Right lobe of liver (tissue), 6 donors: ENCODE data around the gene RALGPS1. TPM values are rescaled to one million over a fixed set of nuclear protein-coding genes. Genes with fewer than 3 reads are reported as not detected.

Source experiments
- ATAC-seq, 4 donors: fragments of 200-7000 bp; cut with Tn5 transposase; one replicate each; pipeline ENCODE4 v1.9.1; 2020; ENCODE audit warnings: mild to moderate bottlenecking in 4 of 4, moderate library complexity in 4 of 4
- DNase-seq, 3 donors: peaks; one replicate each; pipeline ENCODE4 v3.0.0-alpha.2; 2020
- H3K27ac ChIP-seq, 3 donors: fragments of 200-600 bp; one replicate each; pipeline ENCODE4 v1.8.0; 2022
- H3K27me3 ChIP-seq, 2 donors: fragments of 200-600 bp; one replicate each; pipeline ENCODE4 v1.8.0; 2022
- H3K36me3 ChIP-seq, 4 donors: fragments of 200-600 bp; sonication (generic) in 1 of 4; one replicate each; pipeline versions ENCODE4 v1.5.1 to v1.8.0; 2017 to 2022; ENCODE audit warnings: control low read depth in 1 of 4
- H3K4me1 ChIP-seq, 4 donors: fragments of 200-600 bp; sonication (generic) in 1 of 4; one replicate each; pipeline versions ENCODE4 v1.5.1 to v1.8.0; 2017 to 2022; ENCODE audit warnings: control low read depth in 1 of 4
- H3K4me3 ChIP-seq, 3 donors: fragments of 200-600 bp; one replicate each; pipeline ENCODE4 v1.8.0; 2022
- H3K9me3 ChIP-seq, 4 donors: fragments of 200-600 bp; sonication (generic) in 1 of 4; one replicate each; pipeline versions ENCODE4 v1.5.1 to v1.8.0; 2017 to 2022; ENCODE audit warnings: control low read depth in 1 of 4
- CTCF ChIP-seq, 4 donors: fragments of 200-600 bp in 3 of 4; fragments of 450-650 bp in 1 of 4; IDR thresholded peaks; one replicate each; pipeline versions ENCODE4 v1.5.1 to v1.8.0; 2016 to 2022; ENCODE audit warnings: antibody characterized with exemption in 4 of 4, mild to moderate bottlenecking in 2 of 4
- POLR2A ChIP-seq: fragments of 450-650 bp; IDR thresholded peaks from one replicate; pipeline ENCODE4 v1.6.1; 2017; ENCODE audit warnings: antibody characterized with exemption, mild to moderate bottlenecking
- WGBS: methylation state at CpG from one replicate; pipeline ENCODE4 v1.1.6; 2018; ENCODE audit warnings: low coverage, low lambda C conversion rate; ENCODE audit not compliant: insufficient coverage; ENCODE audit errors: missing lambda C conversion rate; 5-methylcytosine and 5-hydroxymethylcytosine counted together
- intact Hi-C, 2 donors: fragments of 100-400 bp; cut with DNase I; formaldehyde crosslinking; loops; one replicate each; pipeline versions ENCODE4 v1.11.2 to v1.14.1; 2022
- total RNA-seq, 6 experiments: library from RNA; depleted of rRNA in 2 of 6; stranded (reverse); fragments of >200 nt in 2 of 6; fragmentation: NEBNext Ultra II Directional in 3 of 6; extraction: Animal tissue kit (Norgen Biotek cat#: 25700) in 3 of 6; gene quantifications; one replicate each; pipeline versions ENCODE4 v1.1.0 to v1.2.4, GENCODE V29; 2016 to 2023
- donor health status: DM: no; HTN: yes; CAD: no.
- donor health status: DM: no; HTN: no; CAD: no.
- donor health status: DM: no; HTN: no; CAD: no.
- donor health status: DM: no; HTN: yes; CAD: no.
- donor health status: DM: no; HTN: yes; CAD: no.

Gene RALGPS1
- total RNA-seq, 6 experiments from 2014 or later: 1.2 to 3.8 (median 2.4) TPM

- no peak for TF ChIP-seq CTCF (IDR thresholded peaks at IDR 0.05)
- TF ChIP-seq POLR2A: no peak
- no peak for ATAC-seq
- Histone ChIP-seq H3K4me3 (no peak overlapping the region), H3K27me3 (no peaks in the 10 kb centered on the region), H3K27ac (no peak overlapping the region), H3K36me3 (no peaks in the 10 kb centered on the region), H3K4me1 (no peaks in the 10 kb centered on the region), H3K9me3 (no peaks in the 10 kb centered on the region)
- DNase-seq: no peak
- 100% methylated on average over 1 of the region's 6 CpGs for WGBS
- intact Hi-C loops: no loop called here
Measured at GRCh38 chr9:127090341-127090985, 175.9 kb downstream of the RALGPS1 start.

- H3K9me3 ChIP-seq: no peaks in the 10 kb centered on the region
- 100% methylated on average over 2 of the region's 13 CpGs for WGBS
- intact Hi-C loops: no loop called here
- ATAC-seq (no peak), DNase-seq (no peak)
- no peaks in the 10 kb centered on the region for H3K4me1 ChIP-seq
- no peak for TF ChIP-seq POLR2A
- TF ChIP-seq CTCF (IDR thresholded peaks at IDR 0.05): no peak
- no peak overlapping the region for H3K27ac ChIP-seq
- H3K36me3 ChIP-seq: no peaks in the 10 kb centered on the region
- no peak overlapping the region for H3K4me3 ChIP-seq
- no peaks in the 10 kb centered on the region for H3K27me3 ChIP-seq
Measured at GRCh38 chr9:127091526-127091925, 176.9 kb downstream of the RALGPS1 start.

- no peak overlapping the region for H3K27ac ChIP-seq
- no peaks in the 10 kb centered on the region for H3K36me3 ChIP-seq
- H3K4me3 ChIP-seq: no peak overlapping the region
- WGBS: 67% methylated on average over 5 of the region's 11 CpGs
- no peaks in the 10 kb centered on the region for H3K27me3 ChIP-seq
- ATAC-seq (no peak), DNase-seq (no peak)
- no peaks in the 10 kb centered on the region for H3K4me1 ChIP-seq
- intact Hi-C loops: no loop called here
- no peaks in the 10 kb centered on the region for H3K9me3 ChIP-seq
- TF ChIP-seq POLR2A (no peak), CTCF (IDR thresholded peaks at IDR 0.05) (no peak)
Measured at GRCh38 chr9:127092041-127092608, 177.5 kb downstream of the RALGPS1 start.

GRCh38 chr9:127093319-127094020 lies 178.9 kb downstream of the RALGPS1 start:
- H3K4me3 ChIP-seq: no peak overlapping the region
- no peaks in the 10 kb centered on the region for H3K4me1 ChIP-seq
- intact Hi-C loops: no loop called here
- ATAC-seq (no peak), DNase-seq (no peak)
- H3K9me3 ChIP-seq: no peaks in the 10 kb centered on the region
- no peaks in the 10 kb centered on the region for H3K36me3 ChIP-seq
- no peaks in the 10 kb centered on the region for H3K27me3 ChIP-seq
- H3K27ac ChIP-seq: no peak overlapping the region
- 94% methylated on average over 3 of the region's 17 CpGs for WGBS
- TF ChIP-seq POLR2A: no peak
- TF ChIP-seq CTCF (IDR thresholded peaks at IDR 0.05): no peak
